NCI-H82 treated with DMSO at 0.1 percent for 48 hours (cell line): ENCODE results near the gene BLTP2.

Experiments
- DNase-seq: peaks from one replicate; lab custom pipeline; 2025; ENCODE audit not compliant: unreplicated experiment; lab: John Stamatoyannopoulos, UW

Gene BLTP2

DNA sequence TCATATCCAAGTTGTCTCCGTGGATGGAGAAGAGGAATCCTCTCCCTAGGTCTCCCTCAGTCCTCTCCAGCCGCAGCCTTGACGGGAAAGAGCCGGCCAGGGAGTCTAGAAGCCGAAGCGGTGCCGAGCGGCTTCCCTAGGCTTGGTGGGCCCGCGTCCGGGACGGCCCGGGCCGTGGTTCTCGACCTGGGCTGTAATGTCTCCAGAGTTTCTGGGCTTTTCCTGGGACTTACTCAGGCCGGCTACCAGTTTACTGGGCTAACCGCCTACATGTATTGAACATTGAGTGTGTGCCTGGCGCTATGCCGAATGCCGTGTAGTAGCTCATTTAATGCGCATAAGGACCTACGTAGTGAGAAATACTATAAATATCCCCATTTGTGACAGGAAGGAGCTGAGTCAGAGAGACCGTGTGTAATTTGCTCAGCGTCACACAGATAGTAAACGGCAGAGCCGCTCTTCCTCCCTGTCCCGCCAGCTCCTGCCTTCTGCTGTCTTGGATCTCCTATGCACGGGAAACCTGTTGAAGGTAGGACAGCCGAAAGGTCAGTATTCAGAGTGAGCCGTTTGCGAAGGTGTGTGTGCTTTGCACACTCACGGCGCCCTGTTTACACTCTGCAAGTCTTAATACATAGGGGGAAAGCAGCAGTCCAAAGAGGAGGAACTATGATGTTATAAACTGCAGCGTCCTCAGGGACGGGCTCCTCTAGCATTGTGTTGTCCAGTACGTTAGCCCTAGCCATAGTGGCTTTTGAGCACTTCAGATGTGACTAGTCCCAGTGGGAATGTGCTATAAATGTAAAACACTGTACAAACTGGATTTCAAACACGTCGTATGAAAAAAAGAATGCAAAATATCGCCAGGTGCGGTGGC is 45.4 kb downstream of the BLTP2 start:
- peak; percentile 65 for DNase-seq

DNA sequence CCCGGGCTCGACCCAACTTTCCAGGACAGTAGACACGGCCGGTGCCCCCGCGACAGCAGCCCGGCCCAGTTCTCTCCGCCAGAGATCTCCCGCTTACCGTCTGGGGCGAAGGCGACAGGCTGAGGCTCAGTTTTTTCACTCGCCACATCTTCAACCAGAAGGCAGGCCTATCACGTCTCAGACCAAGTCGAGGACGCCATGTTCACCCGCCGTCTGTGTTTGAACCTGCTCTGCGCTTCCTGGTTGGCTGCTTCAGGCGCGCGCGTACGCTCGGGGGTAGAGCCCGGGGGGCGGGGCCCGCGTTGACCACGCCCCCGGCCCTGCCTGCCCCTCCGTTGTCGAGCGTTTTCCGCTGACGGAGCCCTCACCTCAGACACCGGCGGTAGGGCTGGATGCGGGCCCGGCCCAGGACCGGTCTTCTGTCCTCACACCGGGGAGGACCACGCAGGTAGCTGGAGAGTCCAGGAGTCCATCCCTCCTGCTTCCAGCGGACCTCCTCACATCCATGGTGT is 46.1 kb downstream of the BLTP2 start, which contains the start of gene SPAG5:
SPAG5 (minus strand) TSS at position 227 of the 512 bp plus-strand sequence; CDS start at position 148, 79 bp downstream.
- DNase-seq, result peak; percentile 92

DNA sequence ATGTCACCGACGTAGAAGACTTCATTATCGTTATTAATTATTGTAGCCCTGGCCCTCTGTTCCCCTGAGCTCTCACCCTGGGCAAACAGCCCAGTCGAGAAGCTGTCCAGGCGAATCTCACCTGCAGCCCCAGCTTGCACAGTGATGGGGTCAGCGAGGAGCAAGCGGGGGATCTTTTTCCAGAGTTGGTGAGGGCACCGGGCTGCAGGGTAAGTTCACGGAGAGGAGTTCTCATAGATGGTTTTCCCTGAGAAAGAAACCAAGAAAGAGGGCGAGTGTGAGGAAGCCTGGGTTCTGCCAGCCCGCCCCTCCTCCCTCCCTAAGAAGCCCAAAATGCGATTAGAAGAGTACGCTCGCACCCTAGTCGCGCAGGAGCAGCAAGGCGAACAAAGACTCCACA is 46.6 kb downstream of the BLTP2 start:
- peak; percentile 86 for DNase-seq

DNA sequence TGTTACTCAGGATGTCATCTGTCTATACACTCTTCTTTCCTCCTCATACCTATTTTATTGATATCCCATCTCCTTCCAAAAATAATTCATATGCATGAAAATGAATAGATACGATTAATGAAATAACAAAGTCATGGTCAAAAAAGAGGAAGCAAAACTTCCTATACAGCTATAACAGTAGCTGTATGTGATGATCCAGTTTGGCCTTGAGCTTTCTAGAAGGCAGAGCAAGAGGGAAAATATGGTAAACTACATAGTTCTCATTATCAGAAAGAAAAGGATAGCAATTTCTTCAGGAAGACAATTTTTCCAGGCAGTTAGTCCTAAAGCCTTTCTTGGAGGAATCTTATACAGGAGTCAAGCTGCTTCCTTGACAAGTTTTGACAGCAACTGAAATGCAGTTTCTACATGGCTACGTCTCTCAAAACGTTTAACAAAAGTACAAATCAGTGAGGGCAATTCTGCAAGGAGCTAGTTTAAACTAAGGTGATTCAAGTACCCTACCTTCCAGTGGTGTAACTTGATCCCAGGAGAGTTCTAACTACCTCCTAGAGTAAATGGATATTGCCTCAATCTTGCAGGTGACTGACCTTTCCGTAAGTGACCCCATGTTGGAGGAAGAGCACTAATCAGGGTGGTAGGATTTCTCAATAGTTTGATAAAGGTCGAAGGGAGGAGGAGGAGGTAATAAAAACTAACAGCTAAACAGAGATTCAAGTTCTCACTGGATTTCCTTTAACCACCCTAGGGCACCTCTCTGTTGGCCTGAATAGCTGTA is 47.2 kb downstream of the BLTP2 start:
- no peak for DNase-seq
